GM21515 (cell line): ENCODE data around the gene SYT6.

ENCODE experiments used
- ATAC-seq: cut with Tn5 transposase; IDR thresholded peaks from one replicate; pipeline ENCODE4 v1.9.1; 2021; ENCODE audit not compliant: unreplicated experiment

The SYT6 gene

DNA sequence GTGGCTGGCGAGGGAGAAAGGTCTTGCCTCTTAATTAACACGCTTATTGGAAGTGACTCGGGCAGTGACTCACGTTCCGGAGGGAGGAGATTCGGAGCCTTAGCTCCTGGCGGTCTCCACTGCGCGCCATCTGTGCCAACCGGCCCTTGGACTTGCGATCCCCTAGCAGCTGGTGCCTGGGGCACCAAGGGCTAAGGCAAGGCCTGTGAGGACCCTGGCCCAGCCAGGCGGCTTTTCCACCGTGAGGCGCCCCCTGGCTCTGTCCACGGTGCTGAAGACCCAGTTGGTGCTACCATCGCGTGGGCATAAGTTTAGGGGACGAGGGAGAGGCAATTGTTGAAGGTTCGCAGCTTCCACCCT is 1.3 kb upstream of the SYT6 start:
- ATAC-seq = no peak

GRCh38 chr1:114154146-114154962 is 685 bp upstream of the SYT6 start:
- no peak for ATAC-seq

DNA sequence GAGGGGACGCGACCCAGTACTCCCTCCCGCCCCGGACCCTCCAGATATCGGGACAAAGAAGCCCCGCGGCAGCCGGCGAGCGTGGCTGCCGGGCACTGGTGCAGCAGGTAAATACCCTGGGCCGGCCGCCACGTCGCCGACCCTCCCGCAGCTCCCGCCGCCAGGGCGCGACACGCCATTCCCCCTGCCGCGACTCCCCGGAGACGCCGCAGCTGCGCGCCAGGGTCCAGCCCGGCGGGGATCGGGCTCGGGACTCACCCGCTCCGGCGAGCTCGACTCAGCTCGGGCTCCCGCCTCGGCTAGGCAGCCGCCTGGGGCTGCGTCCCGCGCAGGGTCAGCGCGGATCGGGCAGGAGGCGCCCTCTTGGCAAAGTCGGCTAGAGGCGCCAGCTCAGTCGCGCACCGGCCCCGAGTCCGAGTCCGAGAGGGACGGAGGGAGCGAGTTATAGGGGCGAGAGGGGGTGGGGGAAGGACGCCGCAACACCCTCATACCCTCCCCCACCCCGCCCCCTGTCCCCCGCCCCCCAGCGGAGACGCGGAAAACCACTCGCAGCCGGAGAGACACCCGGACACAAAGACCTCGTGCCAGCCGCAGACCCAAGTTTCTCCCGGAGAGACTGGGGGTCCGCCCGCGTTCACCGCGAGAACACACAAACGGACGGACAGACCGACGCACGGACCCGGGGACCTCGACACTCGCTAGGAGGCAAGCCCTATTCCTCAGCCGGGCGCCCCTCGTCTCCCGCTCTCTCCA is 985 bp downstream of the SYT6 start:
- ATAC-seq = no peak

GRCh38 chr1:114152089-114152507 is 1.6 kb downstream of the SYT6 start:
- no peak for ATAC-seq

GRCh38 chr1:114150016-114150415 is 3.7 kb downstream of the SYT6 start:
- no peak for ATAC-seq

GRCh38 chr1:114149211-114149610 is 4.5 kb downstream of the SYT6 start:
- no peak for ATAC-seq

- no peak for ATAC-seq
These were observed 8.0 kb downstream of the SYT6 start for GRCh38 chr1:114145504-114146151.

GRCh38 chr1:114144016-114144415 is 9.7 kb downstream of the SYT6 start:
- ATAC-seq = no peak

DNA sequence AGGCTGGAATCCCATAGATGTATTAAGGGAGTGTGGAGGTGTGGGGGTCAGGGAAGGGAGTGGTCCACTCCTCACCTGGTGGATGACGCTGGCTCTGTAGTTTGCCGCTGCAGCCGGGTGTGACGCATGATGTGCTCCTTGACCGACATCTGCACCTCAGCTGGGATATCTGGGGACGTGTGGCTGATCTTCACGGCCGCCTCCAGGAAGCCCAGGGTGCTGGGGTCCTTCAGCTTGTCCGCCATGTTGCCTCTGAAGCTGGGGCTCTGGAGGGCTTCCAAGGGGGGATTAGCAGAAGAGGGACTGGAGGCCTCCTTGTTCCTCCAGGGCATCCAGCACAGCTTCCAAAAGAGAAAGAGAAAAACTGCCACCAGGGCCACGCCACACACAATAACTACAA is 14.1 kb downstream of the SYT6 start:
- no peak for ATAC-seq

GRCh38 chr1:114137497-114137896 is 16.2 kb downstream of the SYT6 start:
- no peak for ATAC-seq

GRCh38 chr1:114135786-114136185 is 17.9 kb downstream of the SYT6 start:
- no peak for ATAC-seq

DNA sequence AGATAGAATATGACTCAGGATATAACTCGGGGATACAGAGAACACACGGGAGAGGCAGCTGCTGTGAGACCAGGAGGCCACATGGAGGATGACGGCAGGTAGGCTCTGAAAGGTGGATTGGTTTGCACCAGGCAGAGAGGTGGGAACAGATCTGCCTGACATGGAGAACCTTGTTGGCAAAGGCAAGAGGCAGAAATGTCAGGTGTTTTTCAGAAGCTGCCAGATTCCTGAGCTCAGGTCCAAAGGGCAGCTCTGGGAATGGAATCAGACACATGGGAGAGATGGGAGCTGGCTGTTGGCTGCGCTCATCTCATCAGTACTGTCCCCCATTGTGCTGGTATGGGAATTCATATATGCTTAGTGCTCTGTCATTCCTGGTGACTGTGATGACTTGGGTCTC is 19.2 kb downstream of the SYT6 start:
- no peak for ATAC-seq

- no peak for ATAC-seq
These were observed 20.5 kb downstream of the SYT6 start for GRCh38 chr1:114133129-114133528.

DNA sequence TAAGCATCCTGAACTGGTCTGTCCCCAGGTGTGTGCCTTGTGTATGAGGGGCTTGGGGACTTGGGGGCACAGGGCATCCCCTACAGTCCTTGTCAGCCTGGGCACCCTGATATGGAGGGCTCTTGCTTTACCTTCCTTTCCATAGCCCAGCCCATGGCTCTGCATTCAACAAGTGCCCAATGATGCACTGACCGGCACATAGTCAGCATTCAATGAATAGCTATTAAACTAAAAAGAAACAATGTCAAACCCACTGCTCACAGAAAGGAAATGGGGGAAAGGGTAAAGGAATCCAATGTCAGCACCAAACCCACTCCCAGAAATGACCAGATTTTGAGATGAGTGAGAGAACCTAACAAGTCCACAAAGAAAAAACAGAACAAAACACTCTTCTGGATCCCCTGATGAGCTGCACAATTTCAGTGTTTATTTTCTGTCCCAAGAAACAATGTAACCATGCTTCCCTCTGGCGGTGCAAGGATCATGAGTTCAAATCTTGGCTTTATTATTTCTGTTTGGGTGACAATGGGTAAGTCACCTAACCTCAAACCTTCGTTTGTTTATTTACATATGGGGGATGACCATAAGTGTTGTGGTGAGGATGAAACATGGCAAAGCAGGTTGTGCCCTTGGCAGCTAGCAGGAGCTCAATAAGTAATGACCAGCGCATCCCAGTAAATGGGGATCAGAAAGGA is 22.0 kb downstream of the SYT6 start:
- ATAC-seq = no peak

DNA sequence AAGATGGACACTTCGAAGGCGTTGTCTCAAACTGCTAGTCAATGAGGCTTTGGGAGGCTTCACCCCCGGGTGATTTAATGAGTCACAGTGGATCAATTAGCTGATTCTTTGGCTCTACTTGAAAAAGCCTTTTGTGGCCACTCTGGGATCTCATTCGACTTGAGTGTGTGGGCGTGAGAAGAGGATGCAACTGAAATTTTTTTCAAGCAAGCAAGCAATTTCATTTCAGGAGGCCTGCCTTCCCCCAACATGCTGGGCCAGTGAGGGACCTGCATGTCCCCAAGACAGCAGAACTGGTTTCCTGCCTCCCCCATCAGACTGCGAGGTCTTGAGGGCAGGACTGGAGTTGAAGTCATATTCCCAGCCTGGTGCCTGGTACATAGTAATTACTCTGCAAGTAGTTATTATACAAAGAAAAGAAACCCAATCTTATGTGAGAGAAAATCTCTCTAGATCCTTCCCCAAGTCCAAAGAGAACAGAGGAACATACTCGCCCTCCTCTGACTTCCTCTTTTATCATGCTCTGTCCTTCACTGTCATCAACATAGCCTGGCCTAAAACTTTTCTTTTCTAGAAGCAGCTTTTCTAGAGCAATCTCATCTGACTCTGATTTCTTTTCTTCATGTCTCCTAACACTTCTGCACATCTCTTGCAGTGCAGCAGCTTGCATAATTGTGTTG is 22.7 kb downstream of the SYT6 start:
- ATAC-seq = no peak

DNA sequence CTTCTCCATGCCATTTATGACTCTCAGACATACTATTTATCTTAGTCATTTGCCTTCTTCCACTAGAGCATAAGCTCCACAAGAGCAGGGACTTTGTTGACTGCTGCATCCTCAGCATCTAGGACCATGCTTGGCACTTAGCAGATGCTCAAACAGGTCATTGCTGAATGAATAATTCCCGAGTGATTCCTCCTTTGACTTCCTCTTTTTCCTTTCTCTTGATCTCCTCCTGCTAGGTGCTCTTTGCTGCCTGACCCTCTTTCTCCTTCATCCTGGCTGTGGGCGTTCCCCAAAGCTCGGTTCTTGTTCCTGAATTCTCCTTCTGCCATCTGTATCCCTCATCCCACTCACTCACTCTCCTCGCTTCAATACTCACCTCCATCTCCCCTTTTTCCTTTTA is 23.5 kb downstream of the SYT6 start:
- ATAC-seq = no peak

GRCh38 chr1:114128293-114128692 is 25.4 kb downstream of the SYT6 start:
- ATAC-seq = no peak

- no peak for ATAC-seq
These were observed 27.2 kb downstream of the SYT6 start for GRCh38 chr1:114126261-114127095.

DNA sequence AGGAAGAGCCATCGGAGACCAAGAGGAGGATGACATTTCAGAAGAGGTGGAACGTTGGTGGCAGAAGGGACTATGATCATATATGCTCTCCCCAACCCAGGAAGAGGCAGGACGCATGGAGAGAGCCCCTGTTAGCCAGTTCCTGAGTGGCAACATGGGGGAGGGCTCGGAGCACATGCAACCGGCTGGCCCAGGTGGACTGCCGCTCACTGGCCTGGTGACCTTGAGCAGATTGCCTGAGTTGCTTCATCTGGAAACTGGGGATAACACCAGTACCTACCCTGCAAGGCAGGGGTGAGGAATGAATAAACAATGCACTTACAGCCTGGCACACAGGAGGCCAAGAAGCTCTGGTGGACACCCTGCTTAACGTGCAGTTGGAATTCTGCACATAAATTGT is 29.0 kb downstream of the SYT6 start:
- ATAC-seq = no peak
